ENCODE data around the gene IGSF9. TPM values are rescaled to one million over a fixed set of nuclear protein-coding genes. Genes with fewer than 3 reads are reported as not detected.

Gene IGSF9
- total and polyA plus RNA-seq, 2 of the 4 experiments (the other 2 are of a cell fraction): 0.05 TPM; not detected in 1

- Histone ChIP-seq H3K27me3 (ENCODE audit: control insufficient read depth, insufficient read depth, low read length) (peaks cover 60% of the 10 kb centered on the region), H3K4me2 (ENCODE audit: low read depth, low read length) (no peak overlapping the region), H4K8ac (ENCODE audit: low read depth in 2 of 2, low read length in 2 of 2) (no peak overlapping the region), H3K18ac (ENCODE audit: low read depth, low read length) (no peak overlapping the region), H3K9me1 (ENCODE audit: insufficient read depth, low read length) (no peaks in the 10 kb centered on the region), H4K91ac (ENCODE audit: insufficient read depth, low read depth, low read length) (no peak overlapping the region), H3K4me1 (ENCODE audit: control insufficient read depth, insufficient read depth, low read length) (no peaks in the 10 kb centered on the region), H3K4ac (ENCODE audit: low read depth, low read length) (no peak overlapping the region), H3K9ac (ENCODE audit: low read depth, low read length) (no peak overlapping the region), H2BK20ac (ENCODE audit: low read depth, low read length) (no peak overlapping the region), H3K14ac (replicated peaks; ENCODE audit: low read depth, low read length) (no peak overlapping the region), H2AFZ (replicated peaks; ENCODE audit: low read length, poor library complexity) (no peak overlapping the region), H4K20me1 (ENCODE audit: insufficient read depth, low read length) (no peaks in the 10 kb centered on the region), H3K27ac (ENCODE audit: insufficient read depth, low read length) (no peak overlapping the region), H4K5ac (ENCODE audit: low read depth, low read length) (no peak overlapping the region), H2BK5ac (ENCODE audit: low read depth, low read length, poor library complexity, severe bottlenecking) (no peak overlapping the region), H3K4me3 (ENCODE audit: insufficient read depth, low read depth, low read length) (no peak overlapping the region), H3K36me3 (ENCODE audit: control insufficient read depth, insufficient read depth, low read length) (no peaks in the 10 kb centered on the region), H3K9me3 (ENCODE audit: control insufficient read depth, insufficient read depth, low read length) (no peaks in the 10 kb centered on the region), H3K56ac (ENCODE audit: extremely low read depth, insufficient read depth, low read length) (no peak overlapping the region), H2BK15ac (ENCODE audit: low read depth, low read length) (no peak overlapping the region), H3K79me1 (ENCODE audit: low read depth in 1 of 2, low read length in 2 of 2) (no peaks in the 10 kb centered on the region), H2AK5ac (ENCODE audit: low read depth, low read length) (no peak overlapping the region), H3K23ac (ENCODE audit: low read depth, low read length) (no peak overlapping the region), H2BK120ac (ENCODE audit: low read depth, low read length) (no peak overlapping the region), H2AK9ac (replicated peaks; ENCODE audit: low read depth, low read length, poor library complexity) (no peak overlapping the region)
- ChIA-PET POLR2A (ENCODE audit: unreplicated experiment) (no interaction called here), CTCF (interaction anchor here (6.4 kb wide), 1 partner anchor 67 kb away, joined by 48 read pairs; no protein-coding TSS in a partner anchor)
- TF ChIP-seq BHLHE40 (IDR thresholded peaks at IDR 0.05; ENCODE audit: low read depth, low read length): no peak
- ATAC-seq (ENCODE audit: low read depth) (no peak), DNase-seq (no peak)
- dilution Hi-C loops (cut with HindIII; ENCODE audit: low sequenced_read_pairs, unreplicated experiment): no loop called here
- in situ Hi-C loops (cut with MboI; ENCODE audit: low sequenced_read_pairs): loop anchor here (5.0 to 10.0 kb wide), 2 partner anchors 68 to 436 kb away; no protein-coding TSS in a partner anchor
- WGBS, 2 experiments (ENCODE audit: extremely low coverage in 2 of 2, insufficient read length in 1 of 2): 54% methylated on average over 3 of the region's 6 CpGs; no CpG with 5 or more reads in 1 of the 2 experiments
- no TSS peak for BruUV-seq (replicated peaks)
- intact Hi-C loops (cut with micrococcal nuclease): no loop called here
Measured at GRCh38 chr1:159938905-159939677, 6.3 kb downstream of the IGSF9 start.

Data from IMR-90 (cell line).